ENCODE measurements around the gene ADIPOQ. TPM values are rescaled to one million over a fixed set of nuclear protein-coding genes. Genes with fewer than 3 reads are reported as not detected.

ADIPOQ gene
- total and polyA plus RNA-seq, 7 donors, result 0.54 to 53.5 (median 1.3) TPM; not detected in 1

GRCh38 chr3:186823386-186823785, 19.1 kb upstream of the ADIPOQ start:
- Histone ChIP-seq H3K4me1 (peaks cover 0 to 29% (median 13%) of the 10 kb centered on the region in 4 donors), H3K27ac (no peak overlapping the region), H3K36me3 (no peaks in the 10 kb centered on the region), H3K9me3 (no peaks in the 10 kb centered on the region), H3K27me3 (peaks cover 15 to 33% (median 18%) of the 10 kb centered on the region in 3 donors), H3K4me3 (no peak overlapping the region)
- WGBS, 2 donors, result 67 to 78% methylated on average over 2 of the region's 2 CpGs
- no peak for TF ChIP-seq POLR2A (IDR thresholded peaks at IDR 0.05)
- TF ChIP-seq EP300 (IDR thresholded peaks at IDR 0.05), result no peak
- DNase-seq, result no peak
- intact Hi-C loops (cut with DNase I), result no loop called here

- Histone ChIP-seq H3K27me3 (peaks cover 15 to 45% (median 30%) of the 10 kb centered on the region in 3 donors), H3K9me3 (no peaks in the 10 kb centered on the region), H3K4me3 (no peak overlapping the region), H3K27ac (no peak overlapping the region), H3K36me3 (no peaks in the 10 kb centered on the region), H3K4me1 (peaks cover 0 to 29% (median 13%) of the 10 kb centered on the region in 4 donors)
- no peak for TF ChIP-seq POLR2A (IDR thresholded peaks at IDR 0.05)
- TF ChIP-seq CTCF (IDR thresholded peaks at IDR 0.05), result no peak
- no peak for TF ChIP-seq POLR2AphosphoS5 (IDR thresholded peaks at IDR 0.05)
- no peak for TF ChIP-seq EP300 (IDR thresholded peaks at IDR 0.05)
- no peak for DNase-seq
- 31 to 39% methylated on average over 18 of the region's 18 CpGs for WGBS, 2 donors
- intact Hi-C loops (cut with DNase I), result loop anchor here (5.0 kb wide), 2 partner anchors 343 to 717 kb away; partner anchors contain the start of gene ETV5
Measured at GRCh38 chr3:186824430-186825139, 17.9 kb upstream of the ADIPOQ start.

- WGBS, 2 donors, result 9 to 13% methylated on average over 23 of the region's 23 CpGs
- no peak for DNase-seq
- H3K4me1 ChIP-seq, result peaks cover 0 to 29% (median 13%) of the 10 kb centered on the region in 4 donors
- no peaks in the 10 kb centered on the region for H3K9me3 ChIP-seq
- H3K27me3 ChIP-seq, result peaks cover 18 to 53% (median 38%) of the 10 kb centered on the region in 3 donors
- H3K4me3 ChIP-seq, result no peak overlapping the region
- intact Hi-C loops (cut with DNase I), result loop anchor here (5.0 kb wide), 2 partner anchors 342 to 718 kb away; partner anchors contain the start of gene ETV5
- no peak overlapping the region for H3K27ac ChIP-seq
- TF ChIP-seq CTCF (IDR thresholded peaks at IDR 0.05) (no peak), POLR2A (IDR thresholded peaks at IDR 0.05) (no peak), POLR2AphosphoS5 (IDR thresholded peaks at IDR 0.05) (no peak), EP300 (IDR thresholded peaks at IDR 0.05) (no peak)
- no peaks in the 10 kb centered on the region for H3K36me3 ChIP-seq
Measured at GRCh38 chr3:186825294-186825821, 17.2 kb upstream of the ADIPOQ start.

GRCh38 chr3:186825872-186826409, 16.6 kb upstream of the ADIPOQ start:
- TF ChIP-seq CTCF (IDR thresholded peaks at IDR 0.05) (no peak), POLR2A (IDR thresholded peaks at IDR 0.05) (no peak), EP300 (IDR thresholded peaks at IDR 0.05) (no peak), POLR2AphosphoS5 (IDR thresholded peaks at IDR 0.05) (no peak)
- H3K9me3 ChIP-seq, result no peaks in the 10 kb centered on the region
- no peak for DNase-seq
- no peak overlapping the region for H3K4me3 ChIP-seq
- H3K27ac ChIP-seq, result no peak overlapping the region
- peaks cover 18 to 59% (median 40%) of the 10 kb centered on the region in 3 donors for H3K27me3 ChIP-seq
- intact Hi-C loops (cut with DNase I), result loop anchor here (2.0 to 5.0 kb wide), 3 partner anchors 19 to 719 kb away; partner anchors contain the start of genes ETV5 and RFC4
- no peaks in the 10 kb centered on the region for H3K36me3 ChIP-seq
- WGBS, 2 donors, result 37 to 48% methylated on average over 11 of the region's 11 CpGs
- peaks cover 0 to 29% (median 13%) of the 10 kb centered on the region in 4 donors for H3K4me1 ChIP-seq

Data from sigmoid colon (tissue), 7 donors.